Breast epithelium (tissue), 3 donors: Measurements from ENCODE around the gene SPTBN5.

Experiments used
- CTCF ChIP-seq, 3 donors: fragments of 450-650 bp; IDR thresholded peaks; one replicate each; pipeline ENCODE4 v1.5.1; 2016 to 2017; ENCODE audit warnings: antibody characterized with exemption in 3 of 3, mild to moderate bottlenecking in 3 of 3, moderate library complexity in 3 of 3
- POLR2AphosphoS5 ChIP-seq, 3 donors: sonication (generic); formaldehyde crosslinking; IDR thresholded peaks; one replicate each; pipeline ENCODE4 v1.6.1; 2017; ENCODE audit warnings: antibody characterized with exemption in 3 of 3

DNA sequence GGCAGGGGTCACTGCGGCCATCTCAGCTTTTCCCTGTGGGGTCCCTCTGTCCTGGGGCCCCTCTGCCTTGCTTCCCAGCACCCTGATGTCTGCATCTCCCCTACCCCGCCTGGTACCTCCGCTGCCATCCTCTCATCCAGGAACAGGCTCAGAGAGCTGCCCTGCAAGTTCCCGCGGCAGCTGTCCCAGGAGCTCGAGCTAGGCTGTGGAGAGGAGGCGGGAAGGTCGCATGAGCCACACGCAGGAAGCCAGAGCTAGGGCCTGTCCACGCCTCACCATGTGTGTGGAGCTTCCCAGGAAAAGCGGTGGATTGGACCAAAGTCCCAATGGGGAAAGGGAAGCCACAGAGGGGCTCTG, 42.7 kb downstream of the SPTBN5 start:
- TF ChIP-seq CTCF (IDR thresholded peaks at IDR 0.05) (no peak), POLR2AphosphoS5 (IDR thresholded peaks at IDR 0.05) (no peak)
